K562 (cell line): ENCODE results near the gene GNPTAB. TPM values are rescaled to one million over a fixed set of nuclear protein-coding genes. Genes with fewer than 3 reads are reported as not detected.

ENCODE experiments used
- CEBPB ChIP-seq: fragments of 450-650 bp; IDR thresholded peaks from 2 replicates; pipeline ENCODE4 v1.6.1; 2016; ENCODE audit warnings: missing genetic modification characterization, missing compliant biosample characterization
- CTCF ChIP-seq, 3 experiments: IDR thresholded peaks in 2 of 3; conservative IDR thresholded peaks in 1 of 3; 2 replicates each; pipeline ENCODE4 v1.5.1; 2011 to 2012; ENCODE audit warnings: low read length in 3 of 3, mild to moderate bottlenecking in 3 of 3, control low read depth in 2 of 3, improper control_type of control experiment in 1 of 3, inconsistent platforms in 1 of 3, low read depth in 1 of 3, mixed read lengths in 1 of 3, moderate library complexity in 1 of 3; ENCODE audit not compliant: insufficient read depth in 2 of 3
- CUX1 ChIP-seq: fragments of 200-800 bp; sonication (Bioruptor generic); IDR thresholded peaks from 2 replicates; pipeline ENCODE4 v1.6.1; 2016; ENCODE audit warnings: missing genetic modification characterization, missing compliant biosample characterization
- CXXC5 ChIP-seq: fragments of 250-450 bp; sonication (Bioruptor Pico); IDR thresholded peaks from 2 replicates; pipeline ENCODE4 v1.8.0; 2022; ENCODE audit warnings: inconsistent platforms, mild to moderate bottlenecking, moderate library complexity
- ELF2 ChIP-seq: fragments of 250-450 bp; sonication (Bioruptor Pico); IDR thresholded peaks from 2 replicates; pipeline ENCODE4 v1.5.0; 2021; ENCODE audit warnings: mild to moderate bottlenecking
- FOXK2 ChIP-seq, 2 experiments: fragments of 450-650 bp; IDR thresholded peaks in 1 of 2; conservative IDR thresholded peaks in 1 of 2; 2 replicates each; pipeline ENCODE4 v1.6.1; 2016; ENCODE audit warnings: low read depth in 2 of 2, mild to moderate bottlenecking in 1 of 2
- FUS ChIP-seq: fragments of 200-400 bp; formaldehyde crosslinking; optimal IDR thresholded peaks from 2 replicates; pipeline ENCODE3; 2017; ENCODE audit warnings: low read depth, low read length
- GATAD2B ChIP-seq: fragments of 450-650 bp; IDR thresholded peaks from 2 replicates; pipeline ENCODE4 v1.6.1; 2017; ENCODE audit warnings: mild to moderate bottlenecking, borderline replicate concordance
- ID3 ChIP-seq, 2 experiments: fragments of 250-450 bp in 1 of 2; fragments of 450-650 bp in 1 of 2; sonication (Bioruptor Pico) in 1 of 2; IDR thresholded peaks; 2 replicates each; pipeline versions ENCODE4 v1.6.1 to v1.8.0; 2016 to 2021; ENCODE audit warnings: mild to moderate bottlenecking in 2 of 2, moderate library complexity in 2 of 2, missing compliant biosample characterization in 1 of 2, missing genetic modification characterization in 1 of 2
- MAX ChIP-seq: sonication (generic); formaldehyde crosslinking; IDR thresholded peaks from 2 replicates; pipeline ENCODE4 v1.9.0; 2022; ENCODE audit warnings: mild to moderate bottlenecking, missing genetic modification reagents
- PATZ1 ChIP-seq: fragments of 250-450 bp; sonication (Bioruptor Pico); IDR thresholded peaks from 2 replicates; pipeline ENCODE4 v1.5.0; 2020; ENCODE audit warnings: mild to moderate bottlenecking, borderline replicate concordance
- PHF8 ChIP-seq: fragments of 200-600 bp; sonication (generic); IDR thresholded peaks from 2 replicates; pipeline ENCODE4 v1.6.1; 2012; ENCODE audit warnings: mixed run types, mild to moderate bottlenecking, inconsistent platforms, low read length, moderate library complexity, borderline replicate concordance
- SUPT5H ChIP-seq: fragments of 450-650 bp; IDR thresholded peaks from 2 replicates; pipeline ENCODE4 v1.6.1; 2016
- TGIF2 ChIP-seq: sonication (generic); formaldehyde crosslinking; IDR thresholded peaks from 2 replicates; pipeline ENCODE4 v1.8.1; 2022; ENCODE audit warnings: mild to moderate bottlenecking, missing genetic modification reagents, moderate library complexity
- ZNF707 ChIP-seq: fragments of 250-450 bp; sonication (Bioruptor Pico); conservative IDR thresholded peaks from 2 replicates; pipeline ENCODE4 v1.8.0; 2022; ENCODE audit warnings: inconsistent platforms, mild to moderate bottlenecking, moderate library complexity
- polyA plus RNA-seq, 8 experiments: library from polyadenylated mRNA; depleted of rRNA in 4 of 8; stranded (reverse) in 5 of 8; unstranded in 3 of 8; fragments of >200 nt; fragmentation: Nextera tagmentation in 2 of 8; fragmentation: Illumina TruSeq in 1 of 8; extraction: Ambion mirVana in 2 of 8; extraction: Trizol in 1 of 8; gene quantifications; 2 replicates each; pipeline versions ENCODE4 v1.2.1 to v1.2.3, GENCODE V29; 2011 to 2014; ENCODE audit warnings: inconsistent platforms in 1 of 8, missing spikeins in 1 of 8
- total RNA-seq, 7 experiments: library from RNA; depleted of rRNA in 6 of 7; stranded (reverse); fragments of >200 nt in 6 of 7; fragmentation: Illumina TruSeq in 2 of 7; extraction: Trizol in 2 of 7; gene quantifications; 2 replicates each; pipeline versions ENCODE4 v1.2.1 to v1.2.3, GENCODE V29; 2011 to 2021; ENCODE audit warnings: low replicate concordance in 1 of 7

GNPTAB gene
- total and polyA plus RNA-seq, 9 of the 15 experiments (the other 6 are each of a cell fraction or from before 2014, with no cell fraction given) = 5.9 to 23.2 (median 19.3) TPM

- TF ChIP-seq CTCF (IDR thresholded peaks at IDR 0.05 in 2 of 3, conservative IDR thresholded peaks at IDR 0.05 in 1 of 3; ENCODE audit: insufficient read depth in 2 of 3, low read depth in 1 of 3, low read length in 3 of 3) (peak; percentile 2 to 37 (median 20); a peak in 4 of 6 replicates), CUX1 (CRISPR knock-in tag) (peak; percentile 52; the same call in 1 of the 2 replicates), CXXC5 (CRISPR knock-in tag) (peak; percentile 92), PHF8 (peak; percentile 81), PATZ1 (CRISPR knock-in tag) (0 out of 2 replicates have a peak, but pooled peaks have one; percentile 79), ZNF707 (CRISPR knock-in tag) (0 out of 2 replicates have a peak, but pooled peaks have one; percentile 23), TGIF2 (CRISPR knock-in tag) (no peak), ID3 (CRISPR knock-in tag; IDR thresholded peaks at IDR 0.05) (no peak), ID3 (tag; IDR thresholded peaks at IDR 0.05) (peak; percentile 64), ELF2 (no peak), SUPT5H (peak; percentile 72), FUS (peak; percentile 75), CEBPB (tag) (peak; percentile 100), FOXK2 (conservative IDR thresholded peaks at IDR 0.05 in 1 of 2, IDR thresholded peaks at IDR 0.05 in 1 of 2; ENCODE audit: low read depth in 2 of 2) (peak; percentile 47 to 93; a peak in 2 of 4 replicates), GATAD2B (peak; percentile 88), MAX (CRISPR knock-in tag) (peak; percentile 67)
These were observed 46.4 kb upstream of the GNPTAB start, which contains the start of gene DRAM1 (continued) for GRCh38 chr12:101876861-101877805.
